Neural progenitor cell (in vitro differentiated cells): Measurements from ENCODE around the gene TRABD.

ENCODE experiments used
- EZH2phosphoT487 ChIP-seq: fragments of 200-600 bp; sonication (generic); IDR thresholded peaks from 2 replicates; pipeline ENCODE4 v1.6.1; 2017; ENCODE audit warnings: antibody characterized with exemption
- TF ChIP-seq, protein P1 (sequence below): fragments of 200-600 bp; sonication (generic); IDR thresholded peaks from 2 replicates; pipeline ENCODE4 v1.5.1; 2017; ENCODE audit warnings: antibody characterized with exemption, mild to moderate bottlenecking

- TF ChIP-seq EZH2phosphoT487: no peak
- TF ChIP-seq, protein P1, sequence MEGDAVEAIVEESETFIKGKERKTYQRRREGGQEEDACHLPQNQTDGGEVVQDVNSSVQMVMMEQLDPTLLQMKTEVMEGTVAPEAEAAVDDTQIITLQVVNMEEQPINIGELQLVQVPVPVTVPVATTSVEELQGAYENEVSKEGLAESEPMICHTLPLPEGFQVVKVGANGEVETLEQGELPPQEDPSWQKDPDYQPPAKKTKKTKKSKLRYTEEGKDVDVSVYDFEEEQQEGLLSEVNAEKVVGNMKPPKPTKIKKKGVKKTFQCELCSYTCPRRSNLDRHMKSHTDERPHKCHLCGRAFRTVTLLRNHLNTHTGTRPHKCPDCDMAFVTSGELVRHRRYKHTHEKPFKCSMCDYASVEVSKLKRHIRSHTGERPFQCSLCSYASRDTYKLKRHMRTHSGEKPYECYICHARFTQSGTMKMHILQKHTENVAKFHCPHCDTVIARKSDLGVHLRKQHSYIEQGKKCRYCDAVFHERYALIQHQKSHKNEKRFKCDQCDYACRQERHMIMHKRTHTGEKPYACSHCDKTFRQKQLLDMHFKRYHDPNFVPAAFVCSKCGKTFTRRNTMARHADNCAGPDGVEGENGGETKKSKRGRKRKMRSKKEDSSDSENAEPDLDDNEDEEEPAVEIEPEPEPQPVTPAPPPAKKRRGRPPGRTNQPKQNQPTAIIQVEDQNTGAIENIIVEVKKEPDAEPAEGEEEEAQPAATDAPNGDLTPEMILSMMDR: no peak
These were observed 47.5 kb downstream of the TRABD start for GRCh38 chr22:50233223-50233622.
